Stimulated activated CD8-positive, alpha-beta memory T cell treated with anti-CD3 and anti-CD28 coated beads, Interleukin-2, amount 100 ng/mL, for 1 hour (primary cell): Measurements from ENCODE around the gene NELL2.
"Not testable (repeated sequence)": the region's sequence is repeated elsewhere in the genome, so short reads cannot be mapped to it uniquely, and the experiment has no call there.

ENCODE experiments used
- DNase-seq, 2 donors: peaks; one replicate each; pipeline ENCODE4 v3.0.0-alpha.2; 2020; ENCODE audit warnings: low read depth in 2 of 2

NELL2 gene

DNA sequence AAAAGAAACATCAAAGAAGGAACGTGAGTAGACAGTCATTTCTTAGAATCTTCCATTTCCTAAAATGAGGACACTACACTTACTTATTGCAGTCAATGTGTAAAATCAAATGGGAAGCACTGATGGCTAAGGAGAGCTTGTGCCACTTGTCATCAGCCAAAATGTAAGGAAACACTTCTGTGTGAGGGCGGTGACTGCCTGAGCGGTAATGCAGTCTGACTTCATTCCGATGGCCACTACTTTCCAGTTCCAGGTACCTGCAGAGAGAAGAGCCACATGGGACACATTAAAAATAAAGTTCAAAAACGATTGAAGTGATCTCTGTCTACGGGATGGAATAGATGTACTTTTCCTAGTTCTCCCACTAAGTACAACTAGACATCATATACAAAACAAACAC is 96.3 kb downstream of the NELL2 start:
- DNase-seq = no peak

DNA sequence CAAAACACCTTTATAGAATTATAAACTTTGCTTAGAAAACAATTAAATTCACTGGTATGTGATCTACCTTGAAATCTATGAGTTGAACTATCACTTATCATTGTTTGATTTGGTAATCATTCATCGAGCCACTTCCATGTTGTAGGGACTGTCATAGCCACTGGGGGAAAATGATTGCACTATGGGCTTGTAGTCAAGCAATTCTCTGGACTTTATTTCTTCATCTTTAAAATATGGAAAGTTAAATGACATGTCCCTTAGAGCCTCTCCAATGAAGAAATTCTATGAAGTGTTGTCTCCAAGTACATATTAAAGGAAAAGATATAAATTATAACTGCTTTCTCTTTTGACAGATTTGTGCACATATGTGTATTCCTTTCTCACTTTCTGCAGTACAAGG is 97.3 kb downstream of the NELL2 start:
- DNase-seq = no peak

GRCh38 chr12:44777044-44777443 is 99.1 kb downstream of the NELL2 start:
- no peak for DNase-seq

DNA sequence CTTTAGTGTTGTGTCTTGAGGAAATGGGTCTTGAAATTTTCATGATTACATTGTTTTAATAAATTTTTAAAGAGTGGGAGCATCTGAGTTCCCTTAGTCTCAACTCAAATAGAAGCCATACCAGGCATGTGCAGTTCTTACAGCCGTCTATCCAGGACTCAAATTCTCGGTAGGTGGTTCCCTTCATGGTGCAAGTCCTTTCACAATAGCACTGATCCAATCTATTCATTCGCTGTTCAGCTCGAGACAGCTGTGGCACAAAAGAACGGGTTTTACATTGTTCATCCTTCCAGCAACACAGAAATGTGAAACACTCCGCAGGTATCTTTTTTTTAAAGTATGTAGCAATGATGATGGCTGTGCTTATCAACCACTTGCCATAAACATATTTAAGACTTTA is 100.2 kb downstream of the NELL2 start:
- no peak for DNase-seq

- DNase-seq = peak; percentile 36 to 43
Observed at GRCh38 chr12:44774815-44775411, 101.2 kb downstream of the NELL2 start.

DNA sequence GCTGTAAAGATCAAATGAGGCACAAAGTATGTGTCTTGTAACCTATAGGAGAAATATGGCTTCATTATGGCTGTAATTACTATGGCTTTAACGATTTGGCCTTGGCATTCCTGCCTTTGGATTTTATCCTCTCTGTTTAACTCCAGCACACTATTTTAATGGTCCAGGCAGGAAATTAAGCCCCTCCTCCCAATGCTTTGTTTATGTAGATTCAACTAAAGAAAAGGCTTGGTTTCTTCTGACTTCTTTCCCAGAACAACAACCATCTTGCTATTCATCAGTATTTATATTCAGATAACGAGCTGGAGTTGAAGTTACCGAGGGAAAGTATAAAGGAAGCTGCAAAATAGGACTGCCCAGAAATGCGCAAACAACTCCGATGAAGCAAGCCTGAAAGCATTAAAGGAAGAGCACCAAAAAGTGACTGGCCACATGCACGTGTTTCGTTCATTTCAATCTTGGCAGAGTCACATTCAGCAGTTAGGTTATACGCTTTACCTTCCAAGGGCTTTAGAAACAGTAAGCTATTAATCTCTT is 104.6 kb downstream of the NELL2 start:
- no peak for DNase-seq

DNA sequence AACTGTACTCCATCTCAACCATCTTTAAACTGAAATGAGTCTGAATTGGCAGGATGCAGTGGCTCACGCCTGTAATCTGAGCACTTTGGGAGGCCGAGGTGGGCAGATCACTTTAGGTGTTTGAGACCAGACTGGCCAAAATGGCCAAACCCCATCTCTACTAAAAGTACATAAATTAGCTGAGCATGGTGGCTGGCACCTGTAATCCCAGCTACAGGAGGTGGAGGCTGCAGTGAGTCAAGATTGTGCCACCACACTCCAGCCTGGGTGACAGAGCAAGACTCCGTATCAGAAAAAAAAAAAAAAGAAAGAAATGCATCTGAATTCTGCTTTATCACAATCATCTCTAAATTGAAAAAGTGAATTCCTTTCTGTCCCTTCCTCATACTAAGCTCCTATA is 110.3 kb downstream of the NELL2 start:
- DNase-seq = no peak

DNA sequence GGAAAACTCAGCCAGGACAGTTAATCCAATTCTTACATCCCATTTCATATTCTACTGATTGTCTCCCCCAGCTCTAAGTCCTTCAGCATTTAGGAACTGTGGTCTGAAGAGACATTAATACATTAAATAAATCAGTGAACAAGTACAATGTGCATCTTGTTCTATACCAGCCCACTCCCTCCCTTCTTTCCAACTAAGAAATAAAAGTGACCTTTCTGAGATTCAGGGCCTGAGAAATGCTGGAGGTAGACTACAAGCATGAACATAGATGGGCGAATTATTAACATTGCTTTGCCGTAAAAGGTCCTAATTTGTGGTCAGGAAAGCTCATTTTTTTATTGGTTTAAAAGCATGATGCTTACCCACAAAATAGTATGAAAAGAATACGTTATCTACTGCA is 113.1 kb downstream of the NELL2 start:
- no peak for DNase-seq

GRCh38 chr12:44759289-44759688 is 116.8 kb downstream of the NELL2 start:
- DNase-seq = no peak

GRCh38 chr12:44750468-44750867 is 125.6 kb downstream of the NELL2 start:
- DNase-seq = no peak

GRCh38 chr12:44749566-44749965 is 126.5 kb downstream of the NELL2 start:
- no peak for DNase-seq

- DNase-seq = no peak
Observed at GRCh38 chr12:44748950-44749468, 127.1 kb downstream of the NELL2 start.

DNA sequence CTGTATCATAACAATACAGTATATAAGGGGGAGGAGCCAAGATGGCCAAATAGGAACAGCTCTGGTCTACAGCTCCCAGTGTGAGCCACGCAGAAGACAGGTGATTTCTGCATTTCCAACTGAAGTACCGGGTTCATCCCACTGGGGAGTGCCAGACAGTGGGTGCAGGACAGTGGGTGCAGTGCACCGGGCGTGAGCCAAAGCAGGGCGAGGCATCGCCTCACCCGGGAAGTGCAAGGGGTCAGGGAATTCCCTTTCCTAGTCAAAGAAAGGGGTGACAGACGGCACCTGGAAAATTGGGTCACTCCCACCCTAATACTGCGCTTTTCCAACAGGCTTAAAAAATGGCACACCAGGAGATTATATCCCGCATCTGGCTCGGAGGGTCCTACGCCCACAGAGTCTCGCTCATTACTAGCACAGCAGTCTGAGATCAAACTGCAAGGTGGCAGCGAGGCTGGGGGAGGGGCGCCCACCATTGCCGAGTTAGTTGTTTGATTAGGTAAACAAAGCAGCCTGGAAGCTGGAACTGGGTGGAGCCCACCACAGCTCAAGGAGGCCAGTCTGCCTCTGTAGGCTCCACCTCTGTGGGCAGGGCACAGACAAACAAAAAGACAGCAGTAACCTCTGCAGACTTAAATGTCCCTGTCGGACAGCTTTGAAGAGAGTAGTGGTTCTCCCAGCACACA is 134.7 kb downstream of the NELL2 start:
- not testable (repeated sequence) for DNase-seq

DNA sequence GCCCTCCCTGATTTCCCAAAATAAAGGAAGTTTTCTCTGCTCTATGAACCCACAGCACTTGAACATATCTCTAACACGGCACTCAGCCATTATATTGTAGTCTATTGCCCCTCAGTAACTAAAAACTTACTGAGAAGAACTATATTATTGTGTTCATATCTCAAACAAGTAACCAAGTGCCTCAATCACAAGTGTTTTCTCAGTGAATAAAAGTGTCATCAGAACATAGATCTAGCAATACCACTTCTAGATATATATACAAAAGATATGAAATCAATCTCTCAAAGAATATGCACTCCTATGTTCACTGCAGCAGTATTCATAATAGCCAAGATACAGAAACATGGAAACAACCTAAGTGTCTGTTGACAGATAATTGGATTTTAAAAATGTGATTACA is 138.1 kb downstream of the NELL2 start:
- DNase-seq = no peak

DNA sequence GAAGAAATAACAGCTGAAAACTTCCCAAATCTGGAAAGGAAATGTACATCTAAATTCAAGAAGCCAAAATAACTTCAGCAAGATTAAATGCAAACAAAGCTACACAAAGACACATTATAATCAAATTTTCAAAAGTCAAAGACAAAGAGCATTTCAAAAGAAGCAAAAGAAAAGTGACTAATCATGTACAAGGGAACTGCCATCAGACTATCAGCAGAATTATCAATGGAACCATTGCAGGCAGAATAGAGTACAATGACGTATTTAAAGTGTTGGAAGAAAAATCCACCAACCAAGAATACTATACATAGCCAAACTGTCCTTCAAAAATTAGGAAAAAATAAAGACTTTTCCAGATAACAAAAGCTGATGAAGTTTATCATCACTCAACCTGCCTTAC is 147.5 kb downstream of the NELL2 start:
- no peak for DNase-seq

GRCh38 chr12:44720265-44720664 is 155.8 kb downstream of the NELL2 start:
- DNase-seq = no peak

DNA sequence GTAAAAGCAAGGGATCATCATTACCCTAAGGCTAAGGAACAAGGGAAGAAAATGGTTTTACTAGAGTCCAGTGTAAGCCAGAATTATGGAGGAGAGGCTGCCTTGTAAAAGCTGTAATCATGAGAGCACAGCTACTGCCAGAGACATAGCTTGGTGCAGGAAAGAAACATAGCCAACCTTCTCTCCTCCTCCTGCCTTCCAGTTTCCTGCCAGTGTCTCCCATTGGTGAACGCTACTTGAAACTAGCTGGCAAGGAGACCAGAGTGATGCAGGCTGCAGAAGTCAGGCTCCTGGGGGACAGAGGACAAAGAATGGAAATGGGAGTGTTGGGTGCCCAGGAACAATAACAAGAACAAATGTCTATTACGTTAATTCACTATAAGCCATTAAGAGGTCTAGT is 158.5 kb downstream of the NELL2 start:
- DNase-seq = no peak

DNA sequence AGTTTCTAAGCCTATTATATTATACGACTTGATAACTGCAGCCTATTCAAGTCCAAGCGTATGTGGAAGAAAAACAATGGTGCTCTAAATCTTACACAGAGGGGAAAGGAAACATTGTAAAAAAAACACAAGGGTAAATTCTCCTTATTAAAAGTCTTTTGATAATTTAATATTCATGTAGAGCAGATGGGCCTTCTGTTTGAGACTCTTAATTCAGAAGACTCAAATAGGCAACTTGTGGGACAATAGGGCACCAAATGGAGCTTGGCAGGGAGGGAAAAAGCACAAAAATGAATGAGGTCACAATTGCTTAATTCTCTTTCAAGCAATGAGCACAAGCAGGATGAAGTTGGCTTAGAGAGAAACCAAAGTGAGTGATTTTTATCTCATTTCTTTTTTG is 159.4 kb downstream of the NELL2 start:
- no peak for DNase-seq

GRCh38 chr12:44711736-44712135 is 164.4 kb downstream of the NELL2 start:
- DNase-seq = no peak

DNA sequence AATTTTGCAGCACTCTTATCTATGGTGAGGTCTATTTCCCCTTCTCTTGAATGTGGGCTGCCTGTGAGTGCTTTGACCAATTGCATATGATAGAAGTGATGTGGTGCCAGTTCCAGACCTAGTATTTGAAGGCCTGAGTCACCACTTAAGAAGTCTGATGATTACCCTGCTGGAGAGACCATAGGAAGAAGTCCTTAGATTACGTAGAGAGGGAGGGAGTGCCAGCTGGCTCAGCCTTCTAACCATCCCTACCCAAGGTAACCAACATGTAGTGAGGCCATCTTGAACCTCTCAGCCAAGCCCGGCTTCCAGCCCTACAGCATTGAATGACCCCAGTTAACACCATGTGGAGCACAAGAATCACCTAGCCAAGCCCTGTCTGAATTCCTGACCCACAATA is 166.9 kb downstream of the NELL2 start:
- no peak for DNase-seq

DNA sequence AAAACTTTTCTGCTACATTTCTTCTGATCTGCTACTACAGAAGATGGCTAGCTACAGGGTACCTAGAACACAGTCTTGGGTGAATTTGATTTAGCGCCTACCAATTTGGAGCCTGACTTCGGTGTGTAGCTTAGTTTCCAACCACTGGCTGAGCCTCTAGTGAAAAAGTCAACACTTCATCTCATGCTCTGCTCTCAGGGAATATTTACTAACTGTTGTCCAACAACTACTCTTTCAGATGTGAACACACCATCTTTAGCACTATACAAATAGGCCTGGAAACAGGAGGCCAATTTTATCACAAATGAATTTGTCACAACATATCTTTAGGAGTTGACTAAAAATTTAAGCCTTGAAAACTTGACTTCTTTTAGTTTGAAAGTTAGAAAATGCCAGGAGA is 167.9 kb downstream of the NELL2 start:
- no peak for DNase-seq

GRCh38 chr12:44703182-44703910 is 172.8 kb downstream of the NELL2 start:
- no peak for DNase-seq

GRCh38 chr12:44697511-44697910 is 178.6 kb downstream of the NELL2 start:
- DNase-seq = no peak
